AG08395 (cell line): Measurements from ENCODE around the gene C4orf17.
A peak's percentile ranks its signal among the peaks of the same experiment; 100 is the strongest.
"Not testable (repeated sequence)": the region's sequence is repeated elsewhere in the genome, so short reads cannot be mapped to it uniquely, and the experiment has no call there.

Experiments used
- DNase-seq: peaks from one replicate; pipeline ENCODE4 v3.0.0; 2012; ENCODE audit warnings: mixed read lengths, low spot score

C4orf17 gene

GRCh38 chr4:99510721-99511120 is at the start of gene C4orf17:
TSS of gene C4orf17 (plus strand) at chr4:99511021. CDS start at chr4:99513082, 2,061 bp downstream.
- DNase-seq, result no peak

GRCh38 chr4:99461623-99462401 is 49.0 kb upstream of the C4orf17 start:
- no peak for DNase-seq

GRCh38 chr4:99462875-99463464 is 47.9 kb upstream of the C4orf17 start:
- peak; percentile 83 for DNase-seq

DNA sequence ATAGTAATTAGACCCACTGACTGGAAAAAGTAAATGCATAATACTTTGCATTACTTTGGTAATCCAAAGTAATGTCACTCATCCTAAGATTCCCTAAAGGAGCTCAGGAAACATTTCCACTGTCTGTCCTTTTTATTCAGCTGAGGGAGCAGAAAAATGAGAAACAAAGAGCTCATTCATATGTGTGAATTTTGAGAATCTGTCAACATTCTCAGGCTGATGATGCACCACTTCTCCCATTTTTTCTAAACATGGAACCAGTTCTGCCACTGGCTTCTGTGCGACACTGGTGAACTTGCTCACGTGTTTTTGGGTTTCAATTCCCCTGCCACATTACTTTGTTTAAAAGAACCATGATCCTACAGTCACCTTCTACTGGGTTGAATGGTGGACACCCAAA is 47.3 kb upstream of the C4orf17 start:
- no peak for DNase-seq

DNA sequence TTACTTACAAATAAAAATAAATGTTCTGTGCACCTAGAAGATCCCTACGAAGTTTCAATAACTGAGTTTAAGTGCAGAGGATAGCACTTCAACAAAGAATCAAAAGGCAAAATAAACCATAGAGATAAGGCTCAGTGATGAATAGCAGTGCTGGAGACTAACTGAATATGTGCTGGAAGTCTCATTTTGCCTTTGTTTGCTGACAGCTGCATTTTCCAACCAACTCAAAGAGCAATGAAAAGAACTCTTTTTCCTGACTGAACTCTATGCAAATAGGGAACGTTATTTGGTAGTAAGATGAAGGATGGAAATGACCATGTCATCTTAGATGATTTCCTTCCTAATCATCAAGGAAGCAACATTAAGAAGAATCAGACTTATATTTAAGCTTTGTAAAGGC is 42.9 kb upstream of the C4orf17 start:
- no peak for DNase-seq

GRCh38 chr4:99468889-99469288 is 41.9 kb upstream of the C4orf17 start:
- DNase-seq, result no peak

DNA sequence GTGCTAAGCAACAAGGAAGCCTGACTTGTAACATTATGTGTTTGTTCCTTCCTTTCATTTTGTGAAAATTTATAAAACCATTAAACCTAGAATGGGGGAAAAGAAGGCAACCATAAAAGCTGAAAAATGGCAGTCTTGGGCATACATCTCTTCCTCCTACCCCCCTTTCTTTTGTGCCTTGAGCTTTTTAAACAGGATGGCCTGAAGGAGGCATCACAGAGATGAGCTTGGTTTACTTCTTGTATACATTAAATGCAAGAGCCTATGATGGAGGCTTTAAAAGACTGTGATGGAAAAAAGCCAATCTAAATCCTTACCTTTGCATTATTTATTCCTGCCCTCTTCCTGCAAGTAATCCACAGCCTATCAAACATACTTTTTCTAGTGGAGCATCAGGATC is 39.5 kb upstream of the C4orf17 start:
- no peak for DNase-seq

DNA sequence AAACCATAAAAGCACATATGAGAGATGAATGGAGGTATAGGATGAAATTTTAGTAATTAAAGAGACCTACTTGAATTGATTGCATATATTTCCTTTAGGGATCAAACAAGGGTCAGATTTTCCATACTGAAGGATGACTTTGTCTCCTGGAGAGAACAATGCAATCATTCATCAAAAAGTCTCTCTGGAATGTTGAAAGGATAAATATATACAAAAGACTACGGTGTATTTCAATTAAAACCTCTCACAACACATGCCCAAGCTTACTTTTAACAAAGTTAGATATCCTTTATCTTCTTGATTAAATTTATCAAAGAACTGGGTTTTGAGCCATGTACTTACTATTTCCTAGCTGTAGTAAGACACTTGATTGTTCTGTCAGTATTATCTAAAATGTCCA is 38.9 kb upstream of the C4orf17 start:
- no peak for DNase-seq

DNA sequence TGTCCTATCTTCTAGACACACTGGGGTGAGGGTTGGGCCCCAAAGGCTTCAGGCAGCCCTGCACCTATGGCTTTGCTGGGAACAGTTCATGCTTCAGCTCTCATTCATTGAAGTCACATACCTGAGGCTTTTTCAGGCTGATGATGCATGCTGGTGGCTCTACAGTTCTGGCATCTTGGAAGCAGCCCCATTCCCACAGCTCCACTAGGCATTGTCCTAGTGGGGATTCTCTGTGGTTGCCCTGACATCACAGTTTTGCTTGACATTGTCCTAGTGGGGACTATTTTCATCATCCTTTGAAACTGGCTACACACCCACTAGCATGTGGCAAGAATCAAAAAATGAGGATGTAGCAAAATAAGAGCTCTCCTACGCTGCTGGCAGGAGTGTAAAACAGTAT is 37.7 kb upstream of the C4orf17 start:
- DNase-seq, result no peak

GRCh38 chr4:99483636-99484035 is 27.2 kb upstream of the C4orf17 start:
- no peak for DNase-seq

GRCh38 chr4:99485212-99485611 is 25.6 kb upstream of the C4orf17 start:
- DNase-seq, result no peak

GRCh38 chr4:99486648-99487047 is 24.2 kb upstream of the C4orf17 start:
- not testable (repeated sequence) for DNase-seq

DNA sequence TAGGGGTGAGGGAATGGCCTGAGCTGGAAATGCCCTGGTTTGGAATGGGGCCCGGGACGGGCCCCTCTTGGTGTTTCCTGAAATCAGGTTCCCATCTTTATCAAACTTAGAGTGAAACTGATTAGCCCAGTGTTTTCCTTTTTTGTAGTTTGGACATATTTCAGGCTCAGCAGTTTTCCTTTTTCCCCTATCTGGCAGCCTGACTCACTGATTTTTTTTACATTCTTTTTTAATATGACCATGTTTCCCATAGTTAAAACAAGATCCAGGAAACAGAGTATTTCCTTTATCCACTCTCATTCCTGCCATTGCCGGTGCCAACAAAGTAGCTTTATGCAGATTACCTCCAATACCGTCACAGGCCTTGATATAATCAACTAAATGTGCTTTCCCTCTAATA is 20.5 kb upstream of the C4orf17 start:
- DNase-seq, result no peak

DNA sequence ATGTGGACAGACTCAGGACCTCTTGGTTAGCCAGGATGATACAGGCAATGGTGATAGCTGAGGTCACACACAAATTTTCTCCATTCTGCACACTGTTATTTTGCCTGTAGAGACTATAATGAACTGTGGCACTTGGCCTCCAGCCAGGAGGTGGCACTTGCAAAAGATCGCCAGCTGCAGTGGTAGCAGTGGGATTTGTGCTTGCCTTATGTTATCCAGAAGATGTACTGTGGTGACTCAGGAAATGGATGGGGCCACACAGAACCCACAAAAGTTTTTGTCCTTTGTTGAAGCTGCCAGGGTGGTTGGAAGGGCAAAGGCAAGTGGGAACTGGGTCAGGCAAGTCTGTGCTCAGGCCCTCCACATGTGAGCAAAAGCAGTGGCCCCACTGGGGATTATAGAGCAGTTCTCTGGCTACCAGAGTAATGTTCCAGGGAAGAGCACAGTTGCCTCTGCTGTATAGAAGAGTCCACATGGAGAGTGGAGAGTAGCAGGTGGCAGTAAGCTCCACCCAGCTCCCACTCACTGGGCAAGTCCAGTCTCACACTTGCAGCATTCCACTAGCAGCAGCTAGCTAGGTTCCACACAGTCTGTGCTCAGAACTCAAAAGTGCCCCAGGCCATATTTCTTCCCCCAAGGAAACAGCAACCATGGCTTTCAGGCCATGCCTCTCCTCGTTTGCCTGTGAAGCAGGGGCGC is 5.9 kb upstream of the C4orf17 start:
- DNase-seq, result no peak

- no peak for DNase-seq
Observed at GRCh38 chr4:99506781-99507180, 4.0 kb upstream of the C4orf17 start.

- no peak for DNase-seq
Observed at GRCh38 chr4:99507349-99507748, 3.5 kb upstream of the C4orf17 start.

GRCh38 chr4:99507762-99508161 is 3.1 kb upstream of the C4orf17 start:
- DNase-seq, result no peak

DNA sequence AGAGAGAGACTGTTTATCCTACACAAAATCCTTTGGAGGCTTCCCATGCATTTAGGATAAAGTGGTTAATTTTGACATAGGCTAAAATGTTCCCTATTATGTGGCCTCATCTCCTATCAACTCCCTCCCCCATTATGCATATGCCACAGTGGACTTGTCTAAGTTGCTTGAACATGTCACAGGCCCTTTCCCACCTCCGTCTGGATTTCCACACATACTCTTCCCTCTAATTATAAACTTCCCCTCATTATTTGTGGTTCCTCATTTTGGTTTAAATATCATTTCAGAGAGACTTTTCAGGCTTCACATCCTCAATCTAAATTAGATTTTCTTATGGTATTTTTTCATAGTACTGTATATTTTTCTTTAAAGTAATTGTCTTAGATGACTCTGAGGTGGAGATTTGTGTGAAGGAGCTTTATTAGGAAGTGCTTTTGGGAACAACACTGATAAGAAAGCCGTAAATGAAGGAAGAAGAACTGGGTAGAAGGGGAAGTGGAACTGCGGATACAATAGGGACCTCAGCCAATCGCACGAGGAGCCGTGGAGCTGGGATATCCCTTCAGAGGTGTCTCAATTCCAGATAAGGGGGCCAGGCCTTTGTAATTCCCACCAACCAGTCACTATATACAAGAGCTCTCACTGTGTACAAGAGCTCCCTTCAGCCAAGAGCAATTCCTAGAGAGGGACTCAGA is 7.9 kb downstream of the C4orf17 start:
- DNase-seq, result no peak

GRCh38 chr4:99529228-99529627 is 18.4 kb downstream of the C4orf17 start:
- no peak for DNase-seq

DNA sequence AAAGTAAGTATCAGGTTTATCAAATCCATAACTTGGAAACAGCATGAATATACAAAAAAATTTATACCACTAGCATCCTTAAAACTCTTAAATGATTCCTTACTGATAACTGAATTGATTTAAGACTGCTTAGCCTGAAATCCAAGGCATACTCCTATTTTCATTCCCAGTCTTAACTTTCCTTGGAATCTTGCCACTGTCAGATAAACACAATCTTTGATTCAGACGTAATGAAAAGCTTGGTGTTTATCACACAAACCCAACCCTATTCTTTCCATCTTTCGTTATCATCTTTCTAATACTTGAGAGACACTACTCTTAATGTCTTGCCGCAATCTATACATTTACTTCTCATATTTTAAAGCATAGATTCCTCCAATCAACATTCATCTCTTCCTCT is 19.1 kb downstream of the C4orf17 start:
- no peak for DNase-seq

DNA sequence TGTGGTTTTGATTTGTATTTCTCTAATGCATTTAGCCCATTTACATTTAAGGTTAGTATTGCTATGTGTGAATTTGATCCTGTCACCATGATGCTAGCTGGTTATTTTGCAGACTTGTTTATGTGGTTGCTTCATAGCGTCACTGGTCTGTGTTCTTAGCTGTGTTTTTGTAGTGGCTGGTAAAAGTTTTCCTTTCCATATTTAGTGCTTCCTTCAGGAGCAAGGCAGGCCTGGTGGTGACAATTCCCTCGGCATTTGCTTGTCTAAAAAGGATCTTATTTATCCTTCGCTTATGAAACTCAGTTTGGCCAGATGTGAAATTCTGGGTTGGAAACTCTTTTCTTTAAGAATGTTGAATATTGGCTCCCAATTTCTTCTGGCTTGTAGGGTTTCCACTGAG is 23.9 kb downstream of the C4orf17 start:
- DNase-seq, result not testable (repeated sequence)

GRCh38 chr4:99536271-99536670 is 25.4 kb downstream of the C4orf17 start:
- DNase-seq, result no peak

- DNase-seq, result no peak
Observed at GRCh38 chr4:99536848-99537247, 26.0 kb downstream of the C4orf17 start.
